Activated CD4-positive, alpha-beta memory T cell treated with anti-CD3 and anti-CD28 coated beads, Interleukin-2, amount 10 ng/mL, durations not matched to agents 7 days and 5 days (primary cell): ENCODE data around the gene ALOX15B. TPM values are rescaled to one million over a fixed set of nuclear protein-coding genes. Genes with fewer than 3 reads are reported as not detected.
"Not testable (repeated sequence)": the region's sequence is repeated elsewhere in the genome, so short reads cannot be mapped to it uniquely, and the experiment has no call there.

ENCODE experiments used
- CTCF ChIA-PET: fragments of 350-600 bp; sonication (Branson Sonifier 250); formaldehyde crosslinking; loops from one replicate; lab custom pipeline; 2021; ENCODE audit warnings: antibody characterized with exemption, inconsistent platforms; lab: Charles Lee
- POLR2A ChIA-PET: fragments of 350-600 bp; sonication (Branson Sonifier 250); formaldehyde crosslinking; loops from one replicate; lab custom pipeline; 2021; ENCODE audit warnings: antibody characterized with exemption; lab: Charles Lee
- DNase-seq: peaks from one replicate; pipeline ENCODE4 v3.0.0-alpha.2; 2020
- H3K27ac Mint-ChIP-seq: one replicate; pipeline ENCODE4 v1.8.0; 2021; ENCODE audit warnings: mild to moderate bottlenecking, mixed read lengths
- H3K27me3 Mint-ChIP-seq: one replicate; pipeline ENCODE4 v1.8.0; 2021; ENCODE audit warnings: mixed read lengths
- H3K36me3 Mint-ChIP-seq: one replicate; pipeline ENCODE4 v1.8.0; 2021; ENCODE audit warnings: low read depth, mixed read lengths
- H3K4me1 Mint-ChIP-seq: one replicate; pipeline ENCODE4 v1.8.0; 2021; ENCODE audit warnings: mixed read lengths
- H3K4me3 Mint-ChIP-seq: one replicate; pipeline ENCODE4 v1.8.0; 2021; ENCODE audit warnings: mild to moderate bottlenecking, mixed read lengths
- H3K9me3 Mint-ChIP-seq: one replicate; pipeline ENCODE4 v1.8.0; 2021; ENCODE audit warnings: mixed read lengths
- total RNA-seq, 2 experiments: library from RNA; stranded (reverse); gene quantifications; one replicate each; pipeline ENCODE4 v1.2.3, GENCODE V29; 2021

Gene ALOX15B
- total RNA-seq, 2 experiments from 2014 or later, result not detected

DNA sequence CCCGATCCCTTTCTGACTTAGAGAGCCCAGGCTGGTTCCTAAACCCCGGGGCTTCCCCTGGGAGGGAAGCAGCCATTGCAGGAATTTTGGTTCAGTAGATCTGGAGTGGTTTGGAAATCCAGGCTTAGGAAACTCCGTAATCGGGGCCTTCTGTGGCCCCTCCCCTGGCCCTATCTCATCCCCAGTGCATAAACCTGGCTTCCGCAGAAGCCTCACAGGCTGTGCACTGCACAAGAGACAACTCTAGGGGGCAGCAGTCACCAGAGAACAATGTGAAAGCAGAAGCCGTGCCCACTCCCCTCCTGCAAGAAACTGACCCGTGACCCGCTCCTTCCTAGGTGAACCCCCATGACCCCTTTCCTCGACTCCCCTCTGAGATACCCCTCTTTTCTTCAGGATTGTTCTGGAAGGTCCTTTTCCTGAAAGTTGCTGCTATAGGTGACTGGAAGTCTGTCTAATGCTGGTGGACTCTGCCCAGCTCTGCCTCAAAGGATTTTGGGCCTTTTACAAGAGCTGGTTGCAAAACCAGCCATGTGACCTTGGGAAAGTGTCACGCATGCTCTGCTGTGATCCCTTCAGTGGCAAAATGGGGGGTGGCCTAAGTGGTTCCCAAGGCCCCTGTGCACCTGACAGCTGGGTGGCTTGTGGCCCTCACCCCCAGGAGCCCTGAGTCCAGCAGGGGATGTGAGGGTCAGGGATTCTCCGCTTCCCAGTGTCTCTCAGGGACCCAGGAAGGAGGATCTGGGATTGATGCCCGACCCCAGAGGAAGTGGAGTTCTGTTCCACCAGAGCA lies 22.0 kb upstream of the ALOX15B start:
- no peaks in the 10 kb centered on the region for H3K36me3 Mint-ChIP-seq
- POLR2A ChIA-PET, result interaction anchor here (0.7 to 2.0 kb wide), 2 partner anchors 26 to 40 kb away, joined by 3 to 5 read pairs; no protein-coding TSS in a partner anchor

DNA sequence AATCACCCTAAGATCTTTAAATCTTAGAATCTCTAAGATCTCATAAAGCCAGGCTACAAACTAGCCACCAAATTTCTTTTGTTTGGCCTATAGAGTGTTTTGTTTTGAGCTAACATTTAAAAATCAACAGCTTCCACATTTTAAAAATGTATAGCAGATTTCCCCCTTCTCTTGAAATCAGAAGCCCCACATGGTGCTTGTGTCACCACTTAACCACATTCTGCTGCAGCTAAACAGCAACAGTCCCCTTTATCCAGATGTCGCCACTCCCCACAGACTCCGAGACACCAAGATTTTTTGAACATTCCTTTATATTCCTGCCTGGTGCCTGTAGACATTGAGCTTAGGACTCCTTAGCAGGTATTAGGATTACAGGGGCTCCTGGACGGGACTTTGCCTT lies 20.4 kb upstream of the ALOX15B start:
- DNase-seq, result no peak
- Mint-ChIP-seq H3K4me3 (no peak overlapping the region), H3K9me3 (no peaks in the 10 kb centered on the region), H3K27me3 (peaks cover 31% of the 10 kb centered on the region), H3K4me1 (peaks cover 11% of the 10 kb centered on the region), H3K36me3 (no peaks in the 10 kb centered on the region), H3K27ac (no peak overlapping the region)
- POLR2A ChIA-PET, result no interaction called here
- CTCF ChIA-PET, result interaction anchor here (0.7 to 4.2 kb wide), 6 partner anchors 17 to 105 kb away, joined by 3 to 28 read pairs (median 4); partner anchors contain the start of genes CNTROB and TRAPPC1

More for the DNA sequence above, 22.0 kb upstream of the ALOX15B start:
- Mint-ChIP-seq H3K9me3 (no peaks in the 10 kb centered on the region), H3K27me3 (peaks cover 26% of the 10 kb centered on the region), H3K27ac (no peak overlapping the region), H3K4me1 (peaks cover 11% of the 10 kb centered on the region), H3K4me3 (peak overlapping the region; percentile 59)
- DNase-seq, result peak; percentile 66
- CTCF ChIA-PET, result interaction anchor here (1.0 to 4.2 kb wide), 9 partner anchors 9 to 102 kb away, joined by 3 to 28 read pairs (median 3); no protein-coding TSS in a partner anchor

DNA sequence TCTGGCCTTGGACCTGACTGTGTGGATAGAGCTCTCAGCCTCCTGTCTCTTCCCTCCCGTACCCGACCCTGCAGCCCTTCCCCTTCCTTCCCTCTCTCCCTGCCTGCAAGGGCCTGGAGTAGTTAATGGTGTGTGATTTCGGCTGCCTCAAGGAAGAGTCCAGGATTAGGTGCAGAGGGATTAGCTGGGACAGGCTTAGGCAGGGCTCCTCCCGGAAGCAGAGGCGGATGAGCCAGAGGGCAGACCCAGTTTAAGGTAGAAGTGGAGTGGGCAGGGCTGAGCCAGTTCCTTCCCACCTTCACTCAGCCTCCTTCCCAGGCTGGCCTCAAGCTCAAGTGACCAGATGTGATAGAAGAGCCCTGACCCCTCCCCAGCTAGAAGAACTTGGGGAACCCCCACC lies 19.7 kb upstream of the ALOX15B start:
- Mint-ChIP-seq H3K27ac (no peak overlapping the region), H3K27me3 (peaks cover 31% of the 10 kb centered on the region), H3K36me3 (no peaks in the 10 kb centered on the region), H3K4me1 (peaks cover 11% of the 10 kb centered on the region), H3K9me3 (no peaks in the 10 kb centered on the region), H3K4me3 (no peak overlapping the region)
- no peak for DNase-seq
- POLR2A ChIA-PET, result no interaction called here
- CTCF ChIA-PET, result interaction anchor here (0.7 to 4.2 kb wide), 7 partner anchors 10 to 87 kb away, joined by 3 to 28 read pairs (median 3); partner anchors contain the start of genes CNTROB and TRAPPC1

DNA sequence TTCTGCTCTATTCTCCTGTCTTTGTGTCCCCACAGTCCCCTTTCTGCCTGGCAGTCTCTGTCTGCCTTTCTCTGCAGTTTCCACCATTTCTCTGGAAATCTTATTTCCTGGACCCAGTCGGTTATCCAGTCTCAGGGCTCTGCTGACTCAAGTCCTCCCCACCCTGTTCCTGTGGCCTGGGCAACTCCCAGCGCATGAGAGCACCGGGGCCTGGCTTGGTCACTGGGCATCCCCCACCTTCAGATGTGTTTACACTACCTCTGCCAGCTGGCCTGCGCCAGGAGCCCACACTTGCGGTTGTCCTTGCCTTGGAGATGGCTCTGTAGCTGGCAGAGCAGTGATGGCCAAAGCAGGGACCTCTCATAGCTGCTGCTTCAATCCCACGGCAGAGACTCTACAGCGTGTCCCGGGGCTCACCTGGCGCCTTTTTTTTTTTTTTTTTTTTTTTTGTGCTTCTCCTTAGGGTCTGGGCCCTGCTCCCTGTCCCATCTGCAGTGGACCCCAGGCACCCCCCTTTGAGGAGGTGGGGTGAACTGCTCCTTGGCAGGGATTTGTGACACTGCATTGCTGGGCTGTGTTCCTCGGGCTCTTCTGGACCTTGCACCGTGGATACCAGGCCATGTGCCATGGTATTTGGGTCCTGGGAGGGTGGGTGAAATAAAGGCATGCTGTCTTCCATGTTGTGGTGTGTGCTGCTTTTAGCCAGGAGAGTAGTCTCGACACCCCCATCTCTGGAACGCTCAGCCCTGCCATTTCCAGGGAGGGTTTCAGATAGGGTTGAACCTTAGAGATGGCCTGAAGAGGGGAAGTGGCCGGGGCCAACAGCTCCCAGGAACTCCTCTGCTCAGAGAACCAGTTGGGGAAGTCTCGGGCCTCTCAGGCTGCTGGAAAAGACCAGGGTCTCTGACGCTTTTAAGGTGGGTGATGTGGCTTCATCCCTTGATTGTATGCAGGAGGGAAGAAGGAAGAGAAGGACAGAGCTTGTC lies 18.9 kb upstream of the ALOX15B start:
- H3K27ac Mint-ChIP-seq, result no peak overlapping the region
- no peak overlapping the region for H3K4me3 Mint-ChIP-seq
- H3K27me3 Mint-ChIP-seq, result peaks cover 29% of the 10 kb centered on the region
- POLR2A ChIA-PET, result no interaction called here
- CTCF ChIA-PET, result interaction anchor here (0.7 to 1.7 kb wide), 6 partner anchors 11 to 73 kb away, joined by 3 to 6 read pairs (median 4); no protein-coding TSS in a partner anchor
- no peak for DNase-seq
- no peaks in the 10 kb centered on the region for H3K9me3 Mint-ChIP-seq
- no peaks in the 10 kb centered on the region for H3K36me3 Mint-ChIP-seq
- H3K4me1 Mint-ChIP-seq, result peaks cover 11% of the 10 kb centered on the region

DNA sequence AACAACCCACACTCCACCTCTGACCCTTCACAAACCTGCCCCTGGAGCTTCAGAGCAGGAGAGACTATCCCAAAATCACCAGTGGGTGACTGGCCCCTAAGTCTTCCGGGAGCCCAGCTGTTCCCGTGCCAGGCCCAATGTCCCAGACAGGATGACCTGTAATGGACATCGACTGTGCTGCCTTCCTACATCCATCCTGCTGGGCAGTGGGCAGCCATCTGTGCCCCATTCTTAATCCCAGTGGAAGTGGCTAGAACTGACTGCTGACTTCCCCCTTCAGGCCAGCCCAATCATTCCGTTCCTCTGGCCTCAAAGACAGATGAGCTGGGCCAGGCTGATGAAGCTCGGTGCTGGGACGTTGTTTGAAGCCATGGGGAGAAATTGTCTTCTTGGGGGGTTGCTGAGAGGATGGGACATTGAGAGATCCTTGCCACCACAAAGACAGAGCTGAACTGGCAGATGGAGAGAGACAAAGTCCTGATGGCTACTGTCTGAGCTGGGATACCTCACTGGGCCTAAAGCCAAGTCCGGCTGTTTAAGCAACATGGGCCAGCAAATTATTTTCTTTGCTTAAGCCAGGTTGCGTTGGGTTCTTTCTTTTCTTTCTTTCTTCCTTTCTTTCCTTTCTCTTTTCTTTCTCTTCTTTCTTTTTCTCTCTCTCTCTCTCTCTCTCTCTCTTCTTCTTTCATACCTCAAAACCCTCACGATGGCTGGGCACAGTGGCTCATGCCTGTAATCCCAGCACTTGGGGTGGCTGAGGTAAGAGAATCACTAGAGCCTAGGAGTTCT lies 17.9 kb upstream of the ALOX15B start:
- CTCF ChIA-PET, result interaction anchor here (0.8 to 1.7 kb wide), 3 partner anchors 36 to 108 kb away, joined by 3 to 5 read pairs (median 4); no protein-coding TSS in a partner anchor
- Mint-ChIP-seq H3K9me3 (no peaks in the 10 kb centered on the region), H3K27me3 (peaks cover 29% of the 10 kb centered on the region), H3K36me3 (no peaks in the 10 kb centered on the region), H3K4me3 (no peak overlapping the region), H3K27ac (no peak overlapping the region), H3K4me1 (peaks cover 11% of the 10 kb centered on the region)
- POLR2A ChIA-PET, result no interaction called here
- no peak for DNase-seq

DNA sequence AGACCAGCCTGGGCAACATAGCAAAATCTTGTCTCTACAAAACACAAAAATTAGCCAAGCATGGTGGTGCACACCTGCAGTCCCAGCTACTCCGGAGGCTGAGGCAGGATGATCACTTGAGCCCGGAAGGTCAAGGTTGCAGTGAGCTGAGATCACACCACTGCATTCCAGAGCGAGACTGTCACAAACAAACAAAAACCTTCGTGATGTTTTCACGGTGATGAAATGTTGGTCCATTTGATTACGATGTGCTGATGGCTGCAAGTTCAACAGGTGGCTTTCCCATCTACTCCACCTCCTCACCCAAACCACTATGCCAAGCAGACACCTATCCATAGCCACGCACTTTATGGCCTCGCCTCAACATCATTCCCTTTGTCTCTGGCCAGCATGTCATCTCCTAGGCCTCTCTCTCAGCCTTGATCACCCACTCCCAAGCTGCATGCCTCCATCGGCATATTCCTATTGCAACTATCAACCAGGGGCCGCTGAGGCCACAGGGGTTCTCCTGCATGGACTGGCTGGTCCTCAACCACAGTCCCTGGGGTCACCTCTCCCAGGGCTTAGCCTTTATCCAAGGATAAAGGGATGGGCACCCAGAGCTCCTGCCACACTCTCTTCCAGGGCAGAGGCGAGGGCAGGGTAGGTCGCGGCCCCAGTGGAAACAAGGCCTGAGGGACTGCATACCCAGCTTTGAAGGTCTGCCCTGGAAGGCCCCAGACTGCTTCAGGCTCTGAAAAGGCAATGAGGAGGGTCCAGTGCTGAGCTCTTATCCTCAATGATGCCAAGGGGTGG lies 17.1 kb upstream of the ALOX15B start:
- ChIA-PET CTCF (interaction anchor here (0.8 to 1.7 kb wide), 2 partner anchors 38 to 109 kb away, joined by 4 to 5 read pairs; no protein-coding TSS in a partner anchor), POLR2A (no interaction called here)
- H3K4me3 Mint-ChIP-seq, result no peak overlapping the region
- H3K4me1 Mint-ChIP-seq, result peaks cover 6% of the 10 kb centered on the region
- no peak for DNase-seq
- H3K9me3 Mint-ChIP-seq, result no peaks in the 10 kb centered on the region
- H3K36me3 Mint-ChIP-seq, result no peaks in the 10 kb centered on the region
- H3K27ac Mint-ChIP-seq, result no peak overlapping the region
- peaks cover 31% of the 10 kb centered on the region for H3K27me3 Mint-ChIP-seq

DNA sequence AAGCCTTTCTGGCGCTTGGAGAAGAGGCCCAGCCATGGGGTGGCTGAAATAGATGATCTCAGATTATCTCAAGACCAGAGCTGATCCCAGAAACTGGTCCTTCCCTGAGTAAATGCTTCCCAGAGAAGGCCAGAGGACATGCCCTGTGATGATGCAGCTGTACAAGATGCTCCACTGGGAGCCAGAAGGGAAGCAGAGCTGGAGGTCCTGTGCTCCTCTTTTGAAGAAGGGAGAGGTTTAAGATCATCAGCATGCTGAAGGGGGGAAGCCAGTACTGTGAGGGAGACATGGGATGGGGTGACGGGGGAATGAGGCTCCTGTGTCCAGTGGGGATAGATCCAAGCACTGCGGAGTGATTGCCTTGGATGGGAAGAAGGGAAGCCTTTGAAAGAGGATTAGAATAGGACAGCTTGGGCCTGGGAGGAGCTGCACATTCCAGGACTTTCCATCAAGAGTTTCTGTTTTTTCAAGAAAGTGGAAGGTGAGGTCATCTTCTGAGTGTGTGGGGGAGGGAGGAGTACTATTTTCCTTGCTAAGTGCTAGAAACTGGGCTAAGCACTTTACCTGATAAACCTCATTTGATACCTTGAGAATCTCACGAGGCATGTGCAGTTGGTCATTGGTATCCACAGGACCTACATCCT lies 16.4 kb upstream of the ALOX15B start:
- H3K4me3 Mint-ChIP-seq, result no peak overlapping the region
- ChIA-PET POLR2A (no interaction called here), CTCF (no interaction called here)
- H3K27ac Mint-ChIP-seq, result no peak overlapping the region
- no peaks in the 10 kb centered on the region for H3K9me3 Mint-ChIP-seq
- H3K36me3 Mint-ChIP-seq, result no peaks in the 10 kb centered on the region
- H3K27me3 Mint-ChIP-seq, result peaks cover 33% of the 10 kb centered on the region
- peaks cover 4% of the 10 kb centered on the region for H3K4me1 Mint-ChIP-seq
- no peak for DNase-seq

DNA sequence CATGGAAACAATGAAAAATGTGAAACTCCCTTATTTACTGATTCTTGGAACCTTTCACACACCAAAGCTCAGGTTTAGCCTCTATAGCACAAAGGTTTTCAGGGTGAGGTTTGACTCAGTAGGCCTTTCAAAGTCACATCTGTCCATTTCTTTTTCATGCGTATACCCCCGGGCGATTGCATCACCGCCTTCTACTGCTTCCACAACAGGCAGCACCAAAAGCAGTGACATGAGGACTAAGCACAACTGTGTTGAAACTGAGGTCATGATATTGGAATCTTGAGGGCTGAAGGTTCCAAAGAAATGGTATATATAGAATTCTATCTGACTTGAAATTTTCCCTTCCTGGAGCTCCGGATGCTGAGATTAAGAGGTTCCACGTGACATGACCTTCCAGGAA lies 14.7 kb upstream of the ALOX15B start:
- H3K36me3 Mint-ChIP-seq, H3K9me3 Mint-ChIP-seq, DNase-seq, POLR2A ChIA-PET, H3K4me3 Mint-ChIP-seq, H3K27ac Mint-ChIP-seq, H3K4me1 Mint-ChIP-seq: not testable (repeated sequence)
- CTCF ChIA-PET, result interaction anchor here (0.9 kb wide), 1 partner anchor 17 kb away, joined by 3 read pairs; no protein-coding TSS in a partner anchor
- H3K27me3 Mint-ChIP-seq, result peaks cover 38% of the 10 kb centered on the region

DNA sequence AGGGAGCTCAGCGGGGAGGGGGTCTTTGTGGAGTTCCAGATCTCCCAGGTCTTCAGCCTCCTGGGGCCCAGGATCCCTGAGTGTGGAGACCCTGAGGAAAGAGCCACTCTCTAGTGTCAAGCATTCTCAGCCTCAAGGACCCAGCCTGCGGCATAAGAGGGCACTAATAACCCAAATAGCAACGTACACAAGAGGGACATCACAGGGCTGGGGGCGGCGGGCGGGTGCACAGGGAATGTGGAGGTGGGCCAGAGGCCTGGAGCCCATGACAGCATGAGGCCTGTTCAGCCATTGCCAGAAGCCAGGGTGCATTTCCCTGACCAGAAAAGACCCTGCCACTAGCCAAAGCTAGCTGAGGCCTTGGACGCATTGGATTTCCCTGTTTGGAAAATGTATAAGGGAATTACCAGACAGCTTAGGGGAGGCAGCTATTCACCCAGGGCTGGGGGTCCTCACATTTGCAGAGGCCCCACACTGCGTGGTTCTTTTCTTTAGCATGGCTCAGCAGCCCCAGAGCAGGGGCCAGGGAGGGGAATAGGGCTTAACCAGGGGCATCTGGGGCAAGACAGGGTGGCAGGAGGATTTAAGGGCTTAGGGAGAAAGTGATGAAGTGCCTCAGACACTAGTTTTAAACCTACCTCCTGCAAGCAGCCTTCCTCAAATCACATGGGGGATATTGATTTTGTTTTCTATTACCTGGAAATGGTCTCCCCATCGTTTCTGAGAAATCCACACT lies 13.5 kb upstream of the ALOX15B start:
- Mint-ChIP-seq H3K4me3 (no peak overlapping the region), H3K27ac (no peak overlapping the region), H3K4me1 (no peaks in the 10 kb centered on the region), H3K9me3 (no peaks in the 10 kb centered on the region), H3K36me3 (no peaks in the 10 kb centered on the region), H3K27me3 (peaks cover 34% of the 10 kb centered on the region)
- no peak for DNase-seq
- POLR2A ChIA-PET, result no interaction called here
- CTCF ChIA-PET, result interaction anchor here (0.7 to 1.7 kb wide), 3 partner anchors 8 to 48 kb away, joined by 3 to 6 read pairs (median 3); no protein-coding TSS in a partner anchor

DNA sequence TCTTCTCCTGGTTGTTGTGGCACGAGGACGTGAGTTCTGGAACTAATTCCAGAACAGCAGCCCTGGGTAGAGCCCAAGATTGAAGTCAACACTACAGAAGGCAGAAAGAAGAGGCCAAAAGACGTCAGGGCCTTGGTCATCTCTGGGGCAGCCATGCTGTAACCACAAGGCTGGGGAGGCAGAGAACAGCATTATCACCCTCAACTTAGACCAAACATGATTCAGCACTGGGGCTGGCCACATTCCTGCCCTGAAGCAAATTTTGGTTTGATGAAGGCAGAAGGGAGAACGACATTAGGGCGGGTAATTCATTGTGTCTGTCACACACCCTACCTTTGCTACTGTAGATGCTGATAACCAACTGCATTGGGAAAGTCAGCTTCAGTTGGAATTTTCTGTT lies 9.7 kb upstream of the ALOX15B start:
- no peak for DNase-seq
- ChIA-PET CTCF (interaction anchor here (0.7 kb wide), 1 partner anchor 76 kb away, joined by 3 read pairs; no protein-coding TSS in a partner anchor), POLR2A (no interaction called here)
- Mint-ChIP-seq H3K27ac (no peak overlapping the region), H3K27me3 (peaks cover 38% of the 10 kb centered on the region), H3K9me3 (no peaks in the 10 kb centered on the region), H3K36me3 (no peaks in the 10 kb centered on the region), H3K4me3 (no peak overlapping the region), H3K4me1 (no peaks in the 10 kb centered on the region)
